HFF-Myc (cell line): ENCODE results near the gene PKIG.

Source experiments
- DNase-seq: peaks from one replicate; pipeline ENCODE4 v3.0.0-alpha.2; 2011; ENCODE audit warnings: low read depth; ENCODE audit errors: extremely low read depth
- H3K4me3 ChIP-seq: replicated peaks from 2 replicates; pipeline ENCODE4 v1.5.1; 2011; ENCODE audit warnings: low read depth, mild to moderate bottlenecking, control low read depth, low read length
- TF ChIP-seq, protein P1 (sequence below): IDR thresholded peaks from 2 replicates; pipeline ENCODE4 v1.5.1; 2012; ENCODE audit warnings: mild to moderate bottlenecking, low read depth, low read length, control low read depth; ENCODE audit errors: missing control alignments

The PKIG gene

DNA sequence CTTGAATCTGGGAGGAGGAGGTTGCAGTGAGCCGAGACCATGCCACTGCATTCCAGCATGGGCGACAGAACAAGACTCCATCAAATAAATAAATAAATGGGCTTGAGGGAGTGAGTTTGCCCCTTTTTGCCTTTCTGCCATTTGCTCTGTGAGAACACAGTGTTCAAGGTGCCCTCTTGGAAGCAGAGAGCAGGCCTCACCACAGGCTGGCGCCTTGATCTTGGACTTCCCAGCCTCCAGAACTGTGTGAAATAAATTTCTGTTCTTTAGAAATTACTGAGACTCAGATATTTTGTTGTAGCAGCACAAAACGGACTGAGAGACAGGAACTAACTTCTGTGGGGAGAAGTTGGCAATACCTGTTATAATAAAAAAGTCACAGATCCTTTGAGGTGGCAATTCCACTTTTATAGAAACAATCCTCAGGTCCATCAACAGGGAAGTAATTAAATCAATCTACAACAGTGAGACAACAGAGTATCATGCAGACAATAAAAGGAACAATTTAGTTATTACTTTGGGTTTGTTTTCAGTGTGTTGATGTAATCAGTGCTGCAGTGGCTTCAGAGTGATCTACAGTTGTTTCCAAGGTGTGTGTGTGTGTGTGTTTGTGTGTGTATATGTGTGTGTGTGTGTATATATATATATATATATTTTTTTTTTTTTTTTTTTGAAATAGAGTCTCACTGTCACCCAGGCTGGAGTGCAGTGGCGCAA, 24.5 kb downstream of the PKIG start:
- no peak overlapping the region for H3K4me3 ChIP-seq
- TF ChIP-seq, protein P1, sequence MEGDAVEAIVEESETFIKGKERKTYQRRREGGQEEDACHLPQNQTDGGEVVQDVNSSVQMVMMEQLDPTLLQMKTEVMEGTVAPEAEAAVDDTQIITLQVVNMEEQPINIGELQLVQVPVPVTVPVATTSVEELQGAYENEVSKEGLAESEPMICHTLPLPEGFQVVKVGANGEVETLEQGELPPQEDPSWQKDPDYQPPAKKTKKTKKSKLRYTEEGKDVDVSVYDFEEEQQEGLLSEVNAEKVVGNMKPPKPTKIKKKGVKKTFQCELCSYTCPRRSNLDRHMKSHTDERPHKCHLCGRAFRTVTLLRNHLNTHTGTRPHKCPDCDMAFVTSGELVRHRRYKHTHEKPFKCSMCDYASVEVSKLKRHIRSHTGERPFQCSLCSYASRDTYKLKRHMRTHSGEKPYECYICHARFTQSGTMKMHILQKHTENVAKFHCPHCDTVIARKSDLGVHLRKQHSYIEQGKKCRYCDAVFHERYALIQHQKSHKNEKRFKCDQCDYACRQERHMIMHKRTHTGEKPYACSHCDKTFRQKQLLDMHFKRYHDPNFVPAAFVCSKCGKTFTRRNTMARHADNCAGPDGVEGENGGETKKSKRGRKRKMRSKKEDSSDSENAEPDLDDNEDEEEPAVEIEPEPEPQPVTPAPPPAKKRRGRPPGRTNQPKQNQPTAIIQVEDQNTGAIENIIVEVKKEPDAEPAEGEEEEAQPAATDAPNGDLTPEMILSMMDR, result no peak
- no peak for DNase-seq

DNA sequence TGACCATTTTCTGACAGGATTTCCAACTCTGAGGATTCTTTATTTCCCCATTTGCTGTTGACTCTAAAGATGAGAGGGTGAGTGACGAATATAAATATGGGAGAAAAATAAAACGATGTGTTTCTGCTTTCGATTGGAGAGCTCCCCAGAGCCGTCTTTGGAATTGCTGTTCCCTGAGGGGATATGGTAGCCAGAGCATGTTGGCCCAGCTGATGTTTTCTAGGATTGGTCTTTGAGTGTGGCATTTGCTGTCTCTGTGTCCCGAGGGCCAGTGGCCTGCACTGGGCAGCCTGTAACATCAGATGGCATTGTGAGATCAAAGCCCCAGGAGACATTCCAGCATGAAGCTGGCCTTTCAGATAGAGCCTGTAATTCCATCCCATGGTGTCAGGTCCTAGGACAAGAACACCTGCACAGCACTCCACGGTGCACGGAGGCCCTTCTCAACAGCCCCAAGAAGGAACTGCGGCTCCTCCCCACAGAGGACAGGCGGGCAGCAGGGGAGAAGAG, 26.7 kb downstream of the PKIG start:
- no peak overlapping the region for H3K4me3 ChIP-seq
- TF ChIP-seq, protein P1, result no peak
- no peak for DNase-seq

DNA sequence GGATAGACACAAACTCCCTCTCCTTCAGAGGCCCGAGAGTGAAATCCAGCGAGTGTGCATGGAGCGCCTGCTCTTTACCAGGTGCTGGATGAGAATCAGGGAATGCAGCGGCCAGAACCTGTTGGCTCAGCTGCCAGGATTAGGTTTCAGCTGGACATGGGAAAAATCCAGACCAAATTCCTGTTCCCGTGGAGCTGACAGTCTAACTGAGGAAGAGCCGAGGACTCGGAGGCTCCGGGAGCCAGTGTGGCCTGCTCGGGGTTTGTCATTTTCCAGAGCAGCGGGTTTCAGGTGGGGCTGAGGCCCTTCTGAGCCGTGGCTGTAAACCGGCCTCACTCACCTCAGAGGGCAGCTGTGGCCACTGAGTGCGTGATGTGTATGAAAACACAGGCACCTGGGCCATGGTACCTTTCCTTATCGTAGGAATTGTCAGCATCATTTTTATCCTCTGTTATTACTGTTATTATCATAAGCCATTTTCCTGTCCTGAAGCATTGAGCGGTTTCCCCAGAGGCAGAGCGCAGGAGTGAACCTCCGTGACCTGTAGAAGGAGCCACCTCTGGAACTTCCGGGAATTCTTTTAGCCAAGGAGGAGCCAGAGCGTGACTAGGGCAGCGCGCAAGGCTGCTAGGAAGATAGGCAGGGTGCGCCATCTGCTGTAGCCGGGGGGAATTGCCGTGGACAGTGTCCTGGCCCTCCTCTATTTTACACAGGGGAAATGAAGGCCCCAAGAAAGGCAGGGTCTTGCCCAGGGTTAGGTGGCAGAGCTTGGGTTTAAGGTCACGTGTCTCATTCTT, 27.3 kb downstream of the PKIG start:
- H3K4me3 ChIP-seq, result no peak overlapping the region
- DNase-seq, result peak; percentile 73
- TF ChIP-seq, protein P1, result peak; percentile 98

DNA sequence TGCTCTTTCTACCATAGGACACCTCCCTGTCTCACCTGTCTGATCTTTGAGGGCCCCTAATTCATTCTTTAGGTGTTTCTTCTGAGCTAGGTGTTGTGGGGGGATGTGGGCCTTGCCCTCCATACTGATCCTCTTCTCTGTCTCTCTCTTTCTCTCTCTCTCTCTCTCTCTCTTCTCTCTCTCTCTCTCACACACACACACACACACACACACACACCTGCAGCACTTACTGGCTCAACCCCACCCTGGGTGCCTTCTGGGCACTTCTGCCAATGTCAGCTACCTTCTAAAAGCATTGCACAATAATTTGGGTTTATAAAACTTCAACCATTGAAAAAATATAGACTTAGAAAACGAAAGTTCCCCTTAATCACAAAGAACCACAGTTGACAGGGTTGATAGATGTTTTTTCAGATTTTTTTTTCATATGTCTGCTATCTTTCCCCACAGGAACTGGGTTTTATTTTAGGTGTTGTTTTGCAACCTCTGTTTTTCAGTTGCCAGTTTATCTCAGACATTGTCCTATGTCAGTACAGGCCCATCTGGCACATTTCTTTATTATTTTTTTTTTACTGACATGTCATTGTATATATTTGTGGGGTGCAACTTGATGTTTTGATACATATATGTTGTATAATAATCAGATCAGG, 28.1 kb downstream of the PKIG start:
- no peak for DNase-seq
- H3K4me3 ChIP-seq, result no peak overlapping the region
- TF ChIP-seq, protein P1, result no peak

DNA sequence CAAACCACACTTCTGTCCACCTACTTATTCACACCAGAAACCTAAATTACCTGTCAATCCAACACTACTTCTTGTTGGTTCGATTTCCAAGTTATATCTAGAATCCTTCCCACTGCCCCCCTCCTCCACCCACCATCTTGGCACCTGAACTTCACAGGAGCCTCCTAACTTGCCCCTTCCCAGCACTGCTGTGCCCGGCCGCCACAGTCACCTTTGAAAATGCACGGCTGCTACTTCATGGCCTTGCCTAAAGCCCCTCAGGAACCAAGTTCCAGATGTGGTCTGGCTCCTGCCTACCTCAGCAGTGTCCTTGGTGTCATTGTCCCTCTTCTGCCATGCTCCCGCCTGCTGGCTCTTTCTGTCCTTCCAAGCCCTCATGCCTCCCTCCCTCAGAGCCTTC, 31.2 kb downstream of the PKIG start:
- no peak for DNase-seq
- TF ChIP-seq, protein P1, result no peak
- H3K4me3 ChIP-seq, result no peak overlapping the region

DNA sequence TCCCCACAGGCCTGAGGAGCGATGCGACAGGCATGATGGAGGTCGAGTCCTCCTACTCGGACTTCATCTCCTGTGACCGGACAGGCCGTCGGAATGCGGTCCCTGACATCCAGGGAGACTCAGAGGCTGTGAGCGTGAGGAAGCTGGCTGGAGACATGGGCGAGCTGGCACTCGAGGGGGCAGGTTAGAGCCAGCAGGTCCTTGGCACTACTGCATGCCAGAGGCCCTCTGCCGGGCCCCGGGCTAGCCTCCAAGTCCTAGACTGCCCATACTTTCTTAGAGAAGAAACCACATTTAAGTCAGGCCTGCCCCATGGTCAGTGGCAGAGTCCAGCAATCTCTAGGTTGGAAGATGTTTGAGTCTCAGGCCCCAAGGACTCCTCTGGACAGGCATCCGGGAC, 32.1 kb downstream of the PKIG start:
- no peak for DNase-seq
- TF ChIP-seq, protein P1, result no peak
- H3K4me3 ChIP-seq, result no peak overlapping the region
